HCT116 (cell line): ENCODE measurements around the gene NEK9. TPM values are rescaled to one million over a fixed set of nuclear protein-coding genes. Genes with fewer than 3 reads are reported as not detected.

Experiments
- ATAC-seq: fragments of 200-7000 bp; cut with Tn5 transposase; 2 replicates; pipeline ENCODE4 v1.9.1; 2020; ENCODE audit warnings: mild to moderate bottlenecking, moderate library complexity
- BruUV-seq: library from RNA; stranded (reverse); fragments of 400-500 nt; replicated peaks from 2 replicates; lab custom pipeline; 2021; lab: Mats Ljungman, UMichigan
- CTCF ChIA-PET: fragments of 300-600 bp; sonication (Branson Sonifier 250); formaldehyde crosslinking; loops from one replicate; lab custom pipeline; 2021; ENCODE audit warnings: antibody characterized with exemption; lab: Charles Lee
- POLR2A ChIA-PET: fragments of 300-600, 350-600 bp; sonication (Branson Sonifier 250); formaldehyde crosslinking; loops from one replicate; lab custom pipeline; 2021; ENCODE audit warnings: antibody characterized with exemption; lab: Charles Lee
- RAD21 ChIA-PET, 2 experiments: fragments of 300-600 bp; sonication (Branson Sonifier 250); formaldehyde crosslinking; loops; one replicate each; lab custom pipeline; 2023; ENCODE audit warnings: low total read pairs in 2 of 2; ENCODE audit not compliant: uncharacterized antibody in 2 of 2, unreplicated experiment in 2 of 2, low non-redundant PET in 1 of 2; lab: Charles Lee
- DNase-seq: peaks from one replicate; pipeline ENCODE4 v3.0.0-alpha.2; 2010; ENCODE audit warnings: low read depth, low spot score
- H2AFZ ChIP-seq: fragments of 200-600 bp; shearing (Covaris generic), sonication (generic); 2 replicates; pipeline ENCODE4 v1.6.1; 2017; ENCODE audit warnings: low read depth, mixed run types, mixed read lengths, antibody characterized with exemption, low read length; ENCODE audit not compliant: poor library complexity, severe bottlenecking
- H3K27ac ChIP-seq: 2 replicates; pipeline ENCODE4 v1.5.1; 2012; ENCODE audit warnings: low read depth, low read length
- H3K27me3 ChIP-seq: fragments of 200-600 bp; sonication (generic); 2 replicates; pipeline ENCODE4 v1.6.1; 2016; ENCODE audit warnings: mixed run types, low read length, mixed read lengths; ENCODE audit not compliant: insufficient read depth
- H3K36me3 ChIP-seq, 2 experiments: fragments of 200-500 bp in 1 of 2; fragments of 200-600 bp in 1 of 2; sonication (Bioruptor generic) in 1 of 2; sonication (generic) in 1 of 2; 2 replicates each; pipeline versions ENCODE4 v1.5.1 to v1.6.1; 2014 to 2016; ENCODE audit warnings: low read length in 2 of 2, inconsistent platforms in 1 of 2, mixed read lengths in 1 of 2, mixed run types in 1 of 2; ENCODE audit not compliant: insufficient read depth in 2 of 2, control insufficient read depth in 1 of 2
- H3K4me1 ChIP-seq, 2 experiments: fragments of 200-600 bp in 1 of 2; sonication (generic) in 1 of 2; 2 replicates each; pipeline versions ENCODE4 v1.5.1 to v1.6.1; 2012 to 2017; ENCODE audit warnings: low read length in 2 of 2, inconsistent platforms in 1 of 2, mild to moderate bottlenecking in 1 of 2, mixed read lengths in 1 of 2, mixed run types in 1 of 2, moderate library complexity in 1 of 2; ENCODE audit not compliant: insufficient read depth in 2 of 2, control insufficient read depth in 1 of 2
- H3K4me2 ChIP-seq: fragments of 200-600 bp; sonication (generic); 2 replicates; pipeline ENCODE4 v1.6.1; 2017; ENCODE audit warnings: mixed run types, low read length, mixed read lengths
- H3K4me3 ChIP-seq, 2 experiments: fragments of 200-600 bp in 1 of 2; sonication (generic) in 1 of 2; replicated peaks in 1 of 2; 2 replicates each; pipeline ENCODE4 v1.5.1; 2011 to 2016; ENCODE audit warnings: low read length in 2 of 2, control low read depth in 1 of 2, low read depth in 1 of 2, mild to moderate bottlenecking in 1 of 2, mixed read lengths in 1 of 2, mixed run types in 1 of 2
- H3K79me2 ChIP-seq: fragments of 200-600 bp; sonication (generic); 2 replicates; pipeline ENCODE4 v1.6.1; 2017; ENCODE audit warnings: mild to moderate bottlenecking, mixed run types, low read length, moderate library complexity, mixed read lengths; ENCODE audit not compliant: insufficient read depth
- H3K9ac ChIP-seq: fragments of 200-600 bp; sonication (generic); 2 replicates; pipeline ENCODE4 v1.6.1; 2016; ENCODE audit warnings: low read length, mixed read lengths
- H3K9me2 ChIP-seq: fragments of 200-600 bp; sonication (generic), shearing (Covaris generic); 2 replicates; pipeline ENCODE4 v1.6.1; 2017; ENCODE audit warnings: mixed run types, mild to moderate bottlenecking, moderate library complexity; ENCODE audit not compliant: insufficient read depth
- H3K9me3 ChIP-seq, 2 experiments: fragments of 200-500 bp in 1 of 2; fragments of 200-600 bp in 1 of 2; sonication (Bioruptor generic) in 1 of 2; sonication (generic) in 1 of 2; 2 replicates each; pipeline ENCODE4 v1.6.1; 2014 to 2017; ENCODE audit warnings: low read length in 2 of 2, mixed read lengths in 2 of 2, inconsistent platforms in 1 of 2, low read depth in 1 of 2, mild to moderate bottlenecking in 1 of 2, mixed run types in 1 of 2, moderate library complexity in 1 of 2; ENCODE audit not compliant: control insufficient read depth in 1 of 2, insufficient read depth in 1 of 2
- H4K20me1 ChIP-seq: fragments of 200-600 bp; sonication (generic), shearing (Covaris generic); 2 replicates; pipeline ENCODE4 v1.6.1; 2017; ENCODE audit warnings: mixed run types, mild to moderate bottlenecking, moderate library complexity; ENCODE audit not compliant: insufficient read depth
- ATF3 ChIP-seq: IDR thresholded peaks from 2 replicates; pipeline ENCODE4 v1.6.1; 2012
- CBX3 ChIP-seq: IDR thresholded peaks from 2 replicates; pipeline ENCODE4 v1.6.1; 2012; ENCODE audit warnings: low read depth
- CEBPB ChIP-seq: IDR thresholded peaks from 2 replicates; pipeline ENCODE4 v1.6.1; 2012; ENCODE audit warnings: low read depth
- CTCF ChIP-seq, 3 experiments: fragments of 200-600 bp in 1 of 3; sonication (generic) in 1 of 3; IDR thresholded peaks in 2 of 3; conservative IDR thresholded peaks in 1 of 3; 2 replicates each; pipeline ENCODE4 v1.5.1; 2012 to 2017; ENCODE audit warnings: low read depth in 2 of 3, low read length in 2 of 3, antibody characterized with exemption in 1 of 3, borderline replicate concordance in 1 of 3, control low read depth in 1 of 3, mild to moderate bottlenecking in 1 of 3, mixed read lengths in 1 of 3, mixed run types in 1 of 3, moderate library complexity in 1 of 3; ENCODE audit not compliant: insufficient read depth in 1 of 3
- EGR1 ChIP-seq: IDR thresholded peaks from 2 replicates; pipeline ENCODE4 v1.6.1; 2012; ENCODE audit warnings: low read depth
- EZH2 ChIP-seq: fragments of 200-600 bp; sonication (generic); IDR thresholded peaks from 2 replicates; pipeline ENCODE4 v1.6.1; 2017; ENCODE audit warnings: antibody characterized with exemption, mixed run types
- EZH2phosphoT487 ChIP-seq: fragments of 200-600 bp; IDR thresholded peaks from 2 replicates; pipeline ENCODE4 v1.6.1; 2018; ENCODE audit warnings: antibody characterized with exemption, borderline replicate concordance
- FOSL1 ChIP-seq: IDR thresholded peaks from 2 replicates; pipeline ENCODE4 v1.6.1; 2012; ENCODE audit warnings: low read depth
- JUND ChIP-seq: IDR thresholded peaks from 2 replicates; pipeline ENCODE4 v1.6.1; 2012
- MAX ChIP-seq: IDR thresholded peaks from 2 replicates; pipeline ENCODE4 v1.6.1; 2012
- RAD21 ChIP-seq: IDR thresholded peaks from 2 replicates; pipeline ENCODE4 v1.6.1; 2012; ENCODE audit warnings: low read depth, mild to moderate bottlenecking
- SP1 ChIP-seq: IDR thresholded peaks from 2 replicates; pipeline ENCODE4 v1.6.1; 2012; ENCODE audit warnings: low read depth
- SRF ChIP-seq: IDR thresholded peaks from 2 replicates; pipeline ENCODE4 v1.6.1; 2012; ENCODE audit warnings: low read depth
- TCF7L2 ChIP-seq: IDR thresholded peaks from 2 replicates; pipeline ENCODE4 v1.7.0; 2011; ENCODE audit warnings: borderline replicate concordance, inconsistent platforms; ENCODE audit not compliant: insufficient read depth, insufficient read length; ENCODE audit errors: extremely low read depth
- YY1 ChIP-seq: IDR thresholded peaks from 2 replicates; pipeline ENCODE4 v1.6.1; 2011; ENCODE audit warnings: low read length, low read depth, moderate library complexity, mild to moderate bottlenecking; ENCODE audit not compliant: insufficient replicate concordance; ENCODE audit errors: extremely low read depth
- ZBTB33 ChIP-seq: IDR thresholded peaks from 2 replicates; pipeline ENCODE4 v1.6.1; 2011; ENCODE audit warnings: mild to moderate bottlenecking, low read length, moderate library complexity; ENCODE audit not compliant: insufficient replicate concordance; ENCODE audit errors: extremely low read depth
- ZFX ChIP-seq: fragments of 450-650 bp; IDR thresholded peaks from 2 replicates; pipeline ENCODE4 v1.6.1; 2017
- ZNF274 ChIP-seq: fragments of 200-500 bp; sonication (Bioruptor generic); IDR thresholded peaks from 2 replicates; pipeline ENCODE4 v1.6.1; 2014; ENCODE audit warnings: mild to moderate bottlenecking, low read depth, low read length, inconsistent platforms
- intact Hi-C: fragments of 100-400 bp; cut with micrococcal nuclease; formaldehyde crosslinking; loops from 2 replicates; pipeline ENCODE4 v1.10.0; 2022
- total RNA-seq: library from RNA; stranded (reverse); gene quantifications from one replicate; pipeline ENCODE4 v1.2.1, GENCODE V29; 2021; ENCODE audit not compliant: unreplicated experiment

NEK9 gene
- total RNA-seq, 1 experiment from 2014 or later: 64.4 TPM

- no peak for DNase-seq
- H3K27me3 ChIP-seq: no peaks in the 10 kb centered on the region
- H3K4me2 ChIP-seq: no peak overlapping the region
- no peak overlapping the region for H3K4me3 ChIP-seq
- H3K9ac ChIP-seq: no peak overlapping the region
- no peak for ATAC-seq
- H2AFZ ChIP-seq: no peak overlapping the region
- RAD21 ChIA-PET: no interaction called here
- no peaks in the 10 kb centered on the region for H3K9me3 ChIP-seq
- no peaks in the 10 kb centered on the region for H3K9me2 ChIP-seq
- peaks cover 0 to 7% of the 10 kb centered on the region in 2 experiments; a peak in 2 of 4 replicates for H3K36me3 ChIP-seq
- no peak overlapping the region for H3K27ac ChIP-seq
- H3K4me1 ChIP-seq: peaks cover 7 to 16% of the 10 kb centered on the region in 2 experiments; a peak in 3 of 4 replicates
- no TSS peak for BruUV-seq
- peaks cover 7% of the 10 kb centered on the region; the same call in 1 of the 2 replicates for H3K79me2 ChIP-seq
- CTCF ChIA-PET: no interaction called here
- TF ChIP-seq JUND: no peak
- TF ChIP-seq FOSL1: no peak
- no peak for TF ChIP-seq EGR1
- no peak for TF ChIP-seq CEBPB
- TF ChIP-seq ZBTB33: no peak
- no peak for TF ChIP-seq EZH2
- no peaks in the 10 kb centered on the region for H4K20me1 ChIP-seq
- POLR2A ChIA-PET: no interaction called here
- intact Hi-C loops: no loop called here
Measured at GRCh38 chr14:75044752-75045151, 82.1 kb downstream of the NEK9 start.

- ATAC-seq (no peak), DNase-seq (no peak)
- Histone ChIP-seq H3K9me2 (no peaks in the 10 kb centered on the region), H4K20me1 (no peaks in the 10 kb centered on the region), H3K4me1 (peaks cover 7 to 16% of the 10 kb centered on the region in 2 experiments; a peak in 3 of 4 replicates), H3K4me2 (no peak overlapping the region), H3K9me3 (no peaks in the 10 kb centered on the region), H3K79me2 (peaks cover 3% of the 10 kb centered on the region; the same call in 1 of the 2 replicates), H3K27ac (no peak overlapping the region), H3K36me3 (peaks cover 0 to 5% of the 10 kb centered on the region in 2 experiments; a peak in 2 of 4 replicates), H3K4me3 (no peak overlapping the region), H3K27me3 (no peaks in the 10 kb centered on the region), H2AFZ (no peak overlapping the region), H3K9ac (no peak overlapping the region)
- no TSS peak for BruUV-seq
- intact Hi-C loops: no loop called here
- ChIA-PET CTCF (no interaction called here), RAD21 (no interaction called here), POLR2A (no interaction called here)
- TF ChIP-seq CTCF (IDR thresholded peaks at IDR 0.05 in 2 of 3, conservative IDR thresholded peaks at IDR 0.05 in 1 of 3; ENCODE audit: borderline replicate concordance in 1 of 3, insufficient read depth in 1 of 3, low read depth in 2 of 3, low read length in 2 of 3) (no peak), TCF7L2 (no peak), YY1 (no peak), JUND (no peak), SP1 (no peak), ZFX (no peak), MAX (no peak), SRF (no peak), FOSL1 (no peak), RAD21 (no peak), CBX3 (no peak), ZNF274 (no peak), ATF3 (no peak), EZH2 (no peak), EGR1 (no peak), EZH2phosphoT487 (no peak)
Measured at GRCh38 chr14:75044322-75044721, 82.5 kb downstream of the NEK9 start.
